DOHH2 (cell line): ENCODE measurements around the gene SIDT2.
"Not testable (repeated sequence)": the region's sequence is repeated elsewhere in the genome, so short reads cannot be mapped to it uniquely, and the experiment has no call there.

Experiments
- H3F3A ChIP-seq: fragments of 200-600 bp; sonication (generic), shearing (Covaris generic); 2 replicates; pipeline ENCODE4 v1.6.0; 2016; ENCODE audit warnings: antibody characterized with exemption, mild to moderate bottlenecking; ENCODE audit not compliant: control insufficient read depth, insufficient read depth
- H3K27ac ChIP-seq: fragments of 200-600 bp; sonication (generic); 2 replicates; pipeline ENCODE4 v1.5.1; 2014; ENCODE audit warnings: low read depth, mild to moderate bottlenecking, low read length, moderate library complexity
- H3K27me3 ChIP-seq: fragments of 200-600 bp; sonication (generic); 2 replicates; pipeline ENCODE4 v1.6.1; 2014; ENCODE audit warnings: mild to moderate bottlenecking, low read length, mixed read lengths; ENCODE audit not compliant: control insufficient read depth
- H3K36me3 ChIP-seq: fragments of 200-600 bp; sonication (generic); 2 replicates; pipeline ENCODE4 v1.6.1; 2014; ENCODE audit warnings: mild to moderate bottlenecking, low read length, moderate library complexity, mixed read lengths; ENCODE audit not compliant: control insufficient read depth
- H3K4me1 ChIP-seq: fragments of 200-600 bp; sonication (generic); 2 replicates; pipeline ENCODE4 v1.6.1; 2014; ENCODE audit warnings: mild to moderate bottlenecking, low read length, mixed read lengths; ENCODE audit not compliant: control insufficient read depth
- H3K4me2 ChIP-seq: fragments of 200-600 bp; sonication (generic); 2 replicates; pipeline ENCODE4 v1.6.0; 2014; ENCODE audit warnings: mild to moderate bottlenecking, low read length, moderate library complexity
- H3K4me3 ChIP-seq: fragments of 200-600 bp; sonication (generic); 2 replicates; pipeline ENCODE4 v1.5.1; 2014; ENCODE audit warnings: mild to moderate bottlenecking, low read length, mixed read lengths
- H3K79me2 ChIP-seq: fragments of 200-600 bp; sonication (generic); 2 replicates; pipeline ENCODE4 v1.6.1; 2014; ENCODE audit warnings: mild to moderate bottlenecking, low read length, mixed read lengths; ENCODE audit not compliant: control insufficient read depth
- H3K9me2 ChIP-seq: fragments of 200-600 bp; sonication (generic); replicated peaks from 2 replicates; pipeline ENCODE4 v1.6.1; 2014; ENCODE audit warnings: mild to moderate bottlenecking, low read length, mixed read lengths; ENCODE audit not compliant: control insufficient read depth
- H3K9me3 ChIP-seq: fragments of 200-600 bp; sonication (generic); 2 replicates; pipeline ENCODE4 v1.6.1; 2014; ENCODE audit warnings: antibody characterized with exemption, low read length, mixed read lengths; ENCODE audit not compliant: control insufficient read depth, insufficient read depth
- H4K20me1 ChIP-seq: fragments of 200-600 bp; sonication (generic); 2 replicates; pipeline ENCODE4 v1.6.0; 2014; ENCODE audit warnings: low read depth, mild to moderate bottlenecking, antibody characterized with exemption, low read length, moderate library complexity; ENCODE audit not compliant: control insufficient read depth, insufficient read depth
- EZH2phosphoT487 ChIP-seq: fragments of 200-600 bp; sonication (generic); IDR thresholded peaks from 2 replicates; pipeline ENCODE4 v1.6.1; 2017; ENCODE audit warnings: borderline replicate concordance, mild to moderate bottlenecking, antibody characterized with exemption, low read length, moderate library complexity, mixed read lengths
- TF ChIP-seq, protein P1 (sequence below): fragments of 200-600 bp; sonication (generic); IDR thresholded peaks from one replicate; pipeline ENCODE4 v1.5.1; 2014; ENCODE audit warnings: antibody characterized with exemption, mild to moderate bottlenecking, low read depth, low read length; ENCODE audit not compliant: poor library complexity, severe bottlenecking

The SIDT2 gene

DNA sequence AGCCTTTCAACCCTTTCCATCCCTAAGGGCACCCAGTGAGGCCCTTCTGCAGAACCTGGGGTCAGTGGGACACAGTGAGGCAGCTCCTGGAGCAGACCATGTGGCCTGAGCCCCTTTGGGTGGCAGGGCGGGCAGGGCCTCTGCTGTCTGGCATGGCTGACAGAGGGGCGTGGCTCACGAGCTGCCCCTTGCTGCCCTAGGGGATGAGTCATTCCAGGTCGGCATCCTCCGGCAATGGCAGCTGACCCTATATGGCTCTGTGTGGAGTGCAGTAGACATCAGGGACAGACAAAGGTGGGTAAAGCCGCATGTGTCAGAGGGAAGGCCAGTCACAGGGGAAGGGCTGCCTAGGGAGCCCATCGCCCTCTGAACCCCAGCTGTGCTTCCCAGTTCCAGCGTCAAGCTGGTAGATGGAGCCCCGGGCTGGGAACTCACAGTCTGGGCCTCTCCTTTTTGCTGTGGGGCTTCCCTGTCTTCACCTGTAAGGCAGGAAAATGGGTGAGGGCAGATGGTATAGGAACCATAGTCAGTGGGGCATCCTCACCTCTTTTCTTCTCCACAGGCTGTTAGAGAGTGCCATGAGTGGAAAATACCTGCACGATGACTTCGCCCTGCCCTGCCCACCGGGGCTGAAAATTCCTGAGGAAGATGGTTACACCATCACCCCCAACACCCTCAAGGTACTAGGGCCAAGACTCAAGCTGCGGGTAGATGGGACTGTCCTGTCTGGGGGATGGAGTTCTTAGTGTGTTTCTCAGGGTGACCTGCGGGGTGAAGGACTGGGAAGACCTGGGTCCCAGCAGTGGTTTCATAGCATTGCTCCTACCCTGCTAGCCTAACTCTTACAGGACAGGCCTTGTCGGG is 41.1 kb upstream of the SIDT2 start:
- not testable (repeated sequence) for H3K4me3 ChIP-seq, H3K9me3 ChIP-seq, H3K9me2 ChIP-seq, H3K4me2 ChIP-seq, H3K27me3 ChIP-seq, H3K79me2 ChIP-seq, H3F3A ChIP-seq, H3K27ac ChIP-seq, H3K36me3 ChIP-seq, H3K4me1 ChIP-seq, H4K20me1 ChIP-seq

DNA sequence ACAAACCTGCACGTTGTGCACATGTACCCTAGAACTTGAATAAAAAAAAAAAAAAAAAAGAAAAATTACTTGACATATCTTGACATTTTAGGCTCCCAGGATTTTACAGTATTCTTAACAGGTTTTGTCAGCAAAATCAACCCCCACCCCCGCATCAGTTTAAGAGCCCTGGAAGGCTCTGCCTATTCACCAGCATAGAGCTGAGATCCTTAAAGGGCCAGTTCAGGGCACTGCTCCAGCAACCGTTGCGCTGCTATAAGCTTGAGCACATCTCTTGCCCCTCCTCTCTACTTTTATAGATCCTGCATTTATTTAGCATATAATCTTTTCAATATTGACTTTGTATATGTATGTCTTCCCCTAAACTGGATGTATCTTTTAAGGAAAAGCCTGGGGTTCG is 35.2 kb upstream of the SIDT2 start:
- no peaks in the 10 kb centered on the region for H3K27me3 ChIP-seq
- H3K36me3 ChIP-seq = peaks cover 37% of the 10 kb centered on the region
- no peaks in the 10 kb centered on the region for H3K9me2 ChIP-seq
- no peaks in the 10 kb centered on the region for H3K9me3 ChIP-seq
- peak overlapping the region; percentile 98 for H3K4me2 ChIP-seq
- TF ChIP-seq, protein P1, sequence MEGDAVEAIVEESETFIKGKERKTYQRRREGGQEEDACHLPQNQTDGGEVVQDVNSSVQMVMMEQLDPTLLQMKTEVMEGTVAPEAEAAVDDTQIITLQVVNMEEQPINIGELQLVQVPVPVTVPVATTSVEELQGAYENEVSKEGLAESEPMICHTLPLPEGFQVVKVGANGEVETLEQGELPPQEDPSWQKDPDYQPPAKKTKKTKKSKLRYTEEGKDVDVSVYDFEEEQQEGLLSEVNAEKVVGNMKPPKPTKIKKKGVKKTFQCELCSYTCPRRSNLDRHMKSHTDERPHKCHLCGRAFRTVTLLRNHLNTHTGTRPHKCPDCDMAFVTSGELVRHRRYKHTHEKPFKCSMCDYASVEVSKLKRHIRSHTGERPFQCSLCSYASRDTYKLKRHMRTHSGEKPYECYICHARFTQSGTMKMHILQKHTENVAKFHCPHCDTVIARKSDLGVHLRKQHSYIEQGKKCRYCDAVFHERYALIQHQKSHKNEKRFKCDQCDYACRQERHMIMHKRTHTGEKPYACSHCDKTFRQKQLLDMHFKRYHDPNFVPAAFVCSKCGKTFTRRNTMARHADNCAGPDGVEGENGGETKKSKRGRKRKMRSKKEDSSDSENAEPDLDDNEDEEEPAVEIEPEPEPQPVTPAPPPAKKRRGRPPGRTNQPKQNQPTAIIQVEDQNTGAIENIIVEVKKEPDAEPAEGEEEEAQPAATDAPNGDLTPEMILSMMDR = no peak
- no peak for TF ChIP-seq EZH2phosphoT487
- peak overlapping the region; percentile 97 for H3K4me3 ChIP-seq
- H3F3A ChIP-seq = no peaks in the 10 kb centered on the region
- H4K20me1 ChIP-seq = peaks cover 24% of the 10 kb centered on the region; the same call in 1 of the 2 replicates
- H3K4me1 ChIP-seq = peaks cover 30% of the 10 kb centered on the region
- H3K27ac ChIP-seq = peak overlapping the region; percentile 34
- H3K79me2 ChIP-seq = peaks cover 47% of the 10 kb centered on the region

DNA sequence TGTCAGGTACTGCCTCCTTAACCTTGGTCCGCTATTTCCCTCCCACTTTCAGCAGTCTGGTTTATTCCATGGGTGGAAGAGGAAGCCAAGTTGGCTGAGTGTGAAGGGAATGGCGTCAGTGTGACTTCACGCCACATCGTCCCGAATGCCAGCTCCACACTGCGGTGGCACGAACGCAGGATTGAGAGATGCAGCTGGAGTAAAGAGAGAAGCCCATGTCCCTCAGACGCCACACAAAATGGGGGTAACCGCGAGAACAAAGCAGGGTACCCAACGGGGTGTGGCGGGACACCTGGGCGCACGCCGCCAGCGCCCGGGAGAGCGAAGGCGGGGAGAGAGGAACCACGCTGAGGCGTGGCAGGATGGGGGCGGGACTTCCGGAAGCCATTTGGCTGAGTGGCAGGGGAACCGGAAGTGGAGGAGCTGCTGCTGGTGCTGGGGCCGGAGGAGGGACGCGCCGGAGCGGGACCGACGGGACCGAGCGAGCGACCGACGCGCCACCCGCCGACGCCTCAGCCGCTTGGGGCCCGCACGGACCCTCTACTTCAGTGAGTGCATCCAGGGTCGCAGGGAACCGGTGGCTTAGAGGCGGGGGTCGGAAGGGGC is 34.6 kb upstream of the SIDT2 start, which contains the start of gene PAFAH1B2:
PAFAH1B2 (plus strand) TSS at position 417 of the 606 bp plus-strand sequence. CDS start 8,161 bp downstream, outside the sequence.
- no peaks in the 10 kb centered on the region for H3K9me3 ChIP-seq
- H3K27me3 ChIP-seq = no peaks in the 10 kb centered on the region
- H3K4me3 ChIP-seq = peak within 1 kb of the TSS; percentile 97

More for the DNA sequence above, 34.6 kb upstream of the SIDT2 start, which contains the start of gene PAFAH1B2:
- Histone ChIP-seq H3K4me2 (peak within 1 kb of the TSS; percentile 98), H3K9me2 (no peaks in the 10 kb centered on the region), H3K27ac (peak within 1 kb of the TSS; percentile 34), H3K36me3 (peaks cover 39% of the 10 kb centered on the region), H3K79me2 (peaks cover 53% of the 10 kb centered on the region), H3F3A (no peaks in the 10 kb centered on the region), H4K20me1 (peaks cover 24% of the 10 kb centered on the region; the same call in 1 of the 2 replicates), H3K4me1 (peaks cover 30% of the 10 kb centered on the region)
- TF ChIP-seq EZH2phosphoT487 = no peak
- TF ChIP-seq, protein P1 = no peak
